Activated T-cell treated with anti-CD3 and anti-CD28 coated beads, Interleukin-2, amount 50 U/mL, for 4 hours (primary cell): ENCODE measurements around the gene GRIN2A. TPM values are rescaled to one million over a fixed set of nuclear protein-coding genes. Genes with fewer than 3 reads are reported as not detected.

Experiments used
- ATAC-seq, 2 donors: fragments of 200-7000 bp; cut with Tn5 transposase; one replicate each; pipeline ENCODE4 v1.10.0; 2021
- DNase-seq: peaks from one replicate; pipeline ENCODE4 v3.0.0-alpha.2; 2020
- H3K27me3 Mint-ChIP-seq: one replicate; pipeline ENCODE4 v1.8.0; 2021; ENCODE audit warnings: low read depth, mixed read lengths
- H3K36me3 Mint-ChIP-seq: one replicate; pipeline ENCODE4 v1.8.0; 2022; ENCODE audit warnings: mixed read lengths; ENCODE audit not compliant: insufficient read depth
- H3K4me1 Mint-ChIP-seq: one replicate; pipeline ENCODE4 v1.8.0; 2021; ENCODE audit warnings: low read depth, mixed read lengths
- H3K4me3 Mint-ChIP-seq: one replicate; pipeline ENCODE4 v1.8.0; 2021; ENCODE audit warnings: mild to moderate bottlenecking, moderate library complexity, mixed read lengths
- H3K9me3 Mint-ChIP-seq: one replicate; pipeline ENCODE4 v1.8.0; 2021; ENCODE audit warnings: mixed read lengths
- total RNA-seq, 3 donors: library from RNA; stranded (reverse); gene quantifications; one replicate each; pipeline ENCODE4 v1.2.1, GENCODE V29; 2021

GRIN2A gene
- not detected for total RNA-seq

DNA sequence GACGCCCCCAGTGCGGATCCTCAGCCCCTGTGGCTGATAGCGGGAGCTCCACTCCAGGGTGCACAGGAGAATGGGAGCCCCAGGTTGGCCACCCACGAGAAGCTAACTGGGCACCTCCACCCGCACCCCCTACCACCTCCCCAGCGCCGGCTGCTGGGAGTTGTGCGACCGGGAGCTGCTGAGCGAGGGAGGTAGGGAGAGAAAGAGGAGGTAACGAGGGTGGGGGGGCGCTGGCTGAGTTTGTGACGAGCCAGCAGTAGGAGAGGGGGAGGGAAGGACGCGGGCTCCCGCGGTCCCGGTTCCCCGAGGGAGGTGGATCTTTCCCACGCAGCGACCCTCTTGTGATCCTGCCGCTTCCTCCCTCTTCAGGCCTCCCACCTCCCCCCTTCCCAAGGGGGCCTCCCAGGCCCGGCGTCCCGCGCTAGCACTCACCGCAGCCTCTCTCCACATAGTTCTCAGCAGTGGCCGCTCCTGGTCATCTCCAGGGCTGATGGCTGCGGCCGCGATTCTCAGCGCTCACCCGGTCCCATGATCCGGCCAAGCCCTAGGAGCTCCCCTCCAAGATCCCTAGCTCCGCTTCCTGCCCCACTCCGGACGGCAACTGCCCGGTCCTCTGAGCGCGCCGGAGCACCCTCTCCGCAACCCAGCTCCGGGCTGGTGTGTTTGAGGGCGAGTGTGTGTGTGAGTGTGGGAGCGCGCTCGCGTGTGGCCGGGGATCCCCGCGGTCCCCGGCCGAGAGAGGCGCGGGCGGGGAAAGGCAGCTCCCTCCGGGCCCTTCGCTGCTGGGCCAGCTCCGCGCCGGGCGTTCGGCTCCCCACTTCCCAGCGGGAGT, at the start of gene GRIN2A:
Gene GRIN2A, minus strand, starts transcription at position 207 of the 832 bp plus-strand sequence. CDS start 2,017 bp downstream, outside the sequence.
- no peak for ATAC-seq
- Mint-ChIP-seq H3K36me3 (no peaks in the 10 kb centered on the region), H3K4me3 (no peak within 1 kb of the TSS), H3K27me3 (peaks cover 54% of the 10 kb centered on the region), H3K4me1 (peaks cover 14% of the 10 kb centered on the region), H3K9me3 (no peaks in the 10 kb centered on the region)
- DNase-seq, result no peak

DNA sequence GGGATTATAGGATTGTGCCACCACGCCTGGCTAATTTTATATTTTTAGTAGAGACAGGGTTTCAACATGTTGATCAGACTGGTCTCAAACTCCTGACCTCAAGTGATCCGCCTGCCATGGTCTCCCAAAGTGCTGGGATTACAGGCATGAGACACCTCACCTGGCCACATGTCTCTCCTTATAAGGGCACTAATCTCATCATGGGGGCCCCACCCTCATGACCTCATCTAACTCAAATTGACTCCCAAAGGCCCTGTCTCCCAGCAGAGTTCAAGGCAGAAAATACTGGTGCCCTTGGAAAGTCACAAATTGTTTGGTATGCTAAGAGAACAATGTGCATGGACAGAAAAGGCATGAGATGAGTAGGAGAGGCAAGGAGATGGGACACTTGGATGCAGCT, 49.3 kb upstream of the GRIN2A start:
- Mint-ChIP-seq H3K9me3 (peaks cover 10% of the 10 kb centered on the region), H3K4me1 (no peaks in the 10 kb centered on the region), H3K4me3 (no peak overlapping the region), H3K27me3 (peaks cover 12% of the 10 kb centered on the region), H3K36me3 (no peaks in the 10 kb centered on the region)
- ATAC-seq (no peak), DNase-seq (no peak)

DNA sequence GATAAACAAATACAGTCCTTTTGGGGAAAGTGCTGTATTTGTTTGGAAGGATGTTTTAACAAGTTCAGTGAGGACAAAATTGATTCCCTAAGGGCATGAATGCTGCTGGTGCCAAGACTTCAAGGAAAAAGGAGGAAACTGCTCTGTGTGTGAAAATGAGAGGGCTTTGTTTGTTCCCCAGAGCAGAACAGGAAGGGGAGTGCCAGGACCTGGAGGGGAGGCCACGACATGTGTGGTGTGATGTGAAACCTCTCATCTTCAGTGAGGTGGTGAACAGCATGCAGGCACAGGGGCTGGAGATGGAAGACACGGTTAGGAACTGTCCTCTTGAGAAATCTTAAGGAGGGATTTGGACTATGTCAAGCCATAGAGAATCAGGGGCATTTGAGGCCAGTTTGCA, 46.6 kb upstream of the GRIN2A start:
- peaks cover 10% of the 10 kb centered on the region for H3K9me3 Mint-ChIP-seq
- no peaks in the 10 kb centered on the region for H3K36me3 Mint-ChIP-seq
- no peak for ATAC-seq
- H3K4me1 Mint-ChIP-seq, result no peaks in the 10 kb centered on the region
- H3K4me3 Mint-ChIP-seq, result no peak overlapping the region
- DNase-seq, result no peak
- H3K27me3 Mint-ChIP-seq, result peaks cover 13% of the 10 kb centered on the region

DNA sequence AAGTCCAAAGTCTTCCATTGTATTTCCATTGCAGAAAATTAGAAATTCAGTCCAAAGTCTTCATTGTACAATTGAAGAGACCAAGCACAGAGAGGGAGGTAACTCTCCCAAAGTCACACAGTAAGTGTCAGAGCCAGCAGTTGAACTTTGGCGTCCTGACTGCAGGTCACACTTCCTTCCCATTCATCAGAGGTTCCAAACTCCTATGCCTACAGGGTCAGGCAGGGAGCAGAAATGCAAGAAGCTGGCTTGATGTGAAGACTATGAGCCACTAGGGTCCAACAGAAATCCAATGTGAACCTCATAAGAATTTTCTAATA, 44.7 kb upstream of the GRIN2A start:
- DNase-seq (no peak), ATAC-seq (no peak)
- no peak overlapping the region for H3K4me3 Mint-ChIP-seq
- H3K9me3 Mint-ChIP-seq, result peaks cover 6% of the 10 kb centered on the region
- H3K27me3 Mint-ChIP-seq, result peaks cover 16% of the 10 kb centered on the region
- no peaks in the 10 kb centered on the region for H3K36me3 Mint-ChIP-seq
- H3K4me1 Mint-ChIP-seq, result no peaks in the 10 kb centered on the region

DNA sequence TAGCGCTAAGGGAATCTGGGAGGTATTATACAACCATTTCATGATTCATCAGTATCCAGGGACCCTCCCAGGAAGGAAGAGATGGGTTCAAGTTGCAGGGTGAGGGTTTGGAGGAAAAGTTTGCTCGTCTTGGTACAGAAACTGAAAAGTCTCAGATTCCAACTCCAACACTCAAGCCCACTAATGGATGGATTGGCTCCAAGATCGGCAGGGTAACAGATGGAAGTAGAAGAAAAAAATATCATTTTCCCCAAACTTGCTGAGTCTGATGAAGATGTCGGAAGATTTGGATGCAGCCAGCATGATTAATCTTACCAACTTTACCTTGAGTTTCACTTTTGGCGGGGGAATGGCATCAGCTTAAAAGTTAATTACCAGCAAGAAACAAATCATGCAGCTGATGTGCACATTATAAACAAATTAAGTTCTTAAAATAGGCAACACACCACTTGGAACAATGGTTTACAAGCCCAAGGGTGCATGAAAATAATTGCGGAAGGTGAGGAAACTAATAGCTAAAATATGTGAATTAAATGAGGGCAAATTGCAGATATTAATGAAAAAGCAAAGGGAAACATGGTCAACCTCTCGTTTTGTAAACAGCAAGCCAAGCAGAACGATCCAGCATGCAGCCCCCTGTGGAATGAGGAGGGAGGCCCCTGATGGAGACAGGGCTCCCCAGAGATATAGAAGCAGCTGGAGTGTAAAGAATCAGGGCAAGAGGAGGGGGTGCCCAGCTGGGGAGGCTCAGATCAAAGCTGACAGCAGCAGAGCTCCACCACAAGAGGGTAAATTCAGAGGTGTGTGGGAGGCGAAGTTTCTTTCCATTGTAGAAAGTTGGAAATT, 44.1 kb upstream of the GRIN2A start:
- Mint-ChIP-seq H3K27me3 (peaks cover 17% of the 10 kb centered on the region), H3K4me1 (no peaks in the 10 kb centered on the region), H3K9me3 (peaks cover 6% of the 10 kb centered on the region), H3K36me3 (no peaks in the 10 kb centered on the region), H3K4me3 (no peak overlapping the region)
- ATAC-seq (no peak), DNase-seq (no peak)

DNA sequence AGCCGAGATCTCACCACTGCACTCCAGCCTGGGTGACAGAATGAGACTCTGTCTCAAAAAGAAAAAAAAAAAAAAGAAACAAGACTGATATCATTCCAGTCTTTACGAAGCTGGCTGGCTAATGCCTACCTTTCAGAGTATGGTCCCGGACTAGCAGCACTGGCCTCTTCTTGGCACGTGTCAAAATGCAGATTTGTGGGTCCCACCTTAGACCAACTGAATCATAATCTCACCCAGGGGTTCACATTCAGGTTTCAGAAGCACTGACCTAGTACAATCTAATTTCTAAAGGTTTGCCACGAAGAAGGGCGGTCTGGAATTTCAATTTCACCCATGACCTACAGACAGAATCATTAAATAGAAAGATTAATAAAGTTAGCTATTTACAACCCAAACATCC, 43.4 kb upstream of the GRIN2A start:
- no peaks in the 10 kb centered on the region for H3K36me3 Mint-ChIP-seq
- DNase-seq, result no peak
- peaks cover under 1% of the 10 kb centered on the region for H3K9me3 Mint-ChIP-seq
- ATAC-seq, result no peak
- no peaks in the 10 kb centered on the region for H3K4me1 Mint-ChIP-seq
- H3K27me3 Mint-ChIP-seq, result peaks cover 17% of the 10 kb centered on the region
- no peak overlapping the region for H3K4me3 Mint-ChIP-seq

DNA sequence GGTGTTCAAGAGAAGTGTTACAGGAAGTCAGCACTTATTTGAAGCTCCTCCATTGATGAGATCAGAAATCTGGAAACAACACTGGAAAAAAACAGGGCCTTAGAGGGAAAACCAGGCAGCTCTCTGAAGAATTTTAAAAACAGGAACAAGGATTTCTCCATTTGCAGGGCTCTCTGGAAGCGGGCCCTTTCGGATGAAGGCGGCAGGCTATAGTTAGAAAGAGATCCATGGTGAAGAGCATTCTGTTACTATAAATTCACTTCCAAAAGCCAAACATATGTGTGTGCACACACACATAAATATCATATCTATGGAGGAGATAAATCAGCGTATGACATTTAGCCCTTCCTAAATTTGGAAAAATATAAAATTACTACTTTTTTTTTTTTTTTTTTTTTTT, 42.6 kb upstream of the GRIN2A start:
- ATAC-seq (no peak), DNase-seq (no peak)
- no peak overlapping the region for H3K4me3 Mint-ChIP-seq
- H3K9me3 Mint-ChIP-seq, result no peaks in the 10 kb centered on the region
- peaks cover 18% of the 10 kb centered on the region for H3K27me3 Mint-ChIP-seq
- H3K4me1 Mint-ChIP-seq, result no peaks in the 10 kb centered on the region
- H3K36me3 Mint-ChIP-seq, result no peaks in the 10 kb centered on the region

DNA sequence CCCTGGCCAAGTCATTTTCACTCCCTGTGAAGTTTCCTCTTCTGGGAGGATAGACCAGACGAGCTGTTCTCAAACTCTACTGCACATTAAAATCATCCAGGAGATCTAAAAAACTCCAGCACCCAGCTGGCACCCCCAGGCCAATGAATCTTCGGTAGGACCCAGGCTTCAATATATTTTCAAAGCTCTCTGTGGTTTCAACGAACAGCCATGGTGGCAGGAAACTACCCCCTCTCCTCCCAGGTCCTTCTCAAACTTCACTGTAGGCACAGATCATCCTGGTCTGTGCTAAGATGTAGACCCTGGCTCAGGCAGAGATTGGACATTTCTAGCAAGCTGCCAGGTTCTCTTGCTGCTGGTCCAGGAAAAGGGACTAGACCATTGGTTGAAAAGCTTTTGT, 38.7 kb upstream of the GRIN2A start:
- DNase-seq, result no peak
- Mint-ChIP-seq H3K4me1 (no peaks in the 10 kb centered on the region), H3K36me3 (no peaks in the 10 kb centered on the region), H3K27me3 (peaks cover 20% of the 10 kb centered on the region), H3K9me3 (no peaks in the 10 kb centered on the region), H3K4me3 (no peak overlapping the region)
- ATAC-seq, result no peak

DNA sequence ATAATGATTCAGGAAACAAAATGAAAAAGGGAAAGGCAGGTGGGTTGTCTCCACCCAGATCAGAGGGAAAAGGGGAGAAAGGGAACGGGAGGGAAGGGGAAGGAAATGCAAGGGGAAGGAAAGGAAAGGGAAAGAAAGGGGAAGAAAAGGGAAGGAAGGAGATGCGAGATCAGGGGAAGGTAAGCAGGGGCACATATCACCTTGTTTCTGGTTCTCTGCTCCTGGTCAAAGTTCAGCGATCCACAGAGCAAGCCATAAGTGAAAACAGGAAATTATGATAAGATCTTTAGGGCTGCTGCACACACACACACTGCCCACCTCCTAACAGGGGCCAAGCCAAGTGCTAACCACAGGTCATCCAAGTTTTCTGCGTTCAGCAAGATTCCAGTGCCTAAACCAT, 37.5 kb upstream of the GRIN2A start:
- no peaks in the 10 kb centered on the region for H3K36me3 Mint-ChIP-seq
- no peaks in the 10 kb centered on the region for H3K4me1 Mint-ChIP-seq
- no peak for DNase-seq
- H3K4me3 Mint-ChIP-seq, result no peak overlapping the region
- H3K27me3 Mint-ChIP-seq, result peaks cover 18% of the 10 kb centered on the region
- ATAC-seq, result no peak
- no peaks in the 10 kb centered on the region for H3K9me3 Mint-ChIP-seq

DNA sequence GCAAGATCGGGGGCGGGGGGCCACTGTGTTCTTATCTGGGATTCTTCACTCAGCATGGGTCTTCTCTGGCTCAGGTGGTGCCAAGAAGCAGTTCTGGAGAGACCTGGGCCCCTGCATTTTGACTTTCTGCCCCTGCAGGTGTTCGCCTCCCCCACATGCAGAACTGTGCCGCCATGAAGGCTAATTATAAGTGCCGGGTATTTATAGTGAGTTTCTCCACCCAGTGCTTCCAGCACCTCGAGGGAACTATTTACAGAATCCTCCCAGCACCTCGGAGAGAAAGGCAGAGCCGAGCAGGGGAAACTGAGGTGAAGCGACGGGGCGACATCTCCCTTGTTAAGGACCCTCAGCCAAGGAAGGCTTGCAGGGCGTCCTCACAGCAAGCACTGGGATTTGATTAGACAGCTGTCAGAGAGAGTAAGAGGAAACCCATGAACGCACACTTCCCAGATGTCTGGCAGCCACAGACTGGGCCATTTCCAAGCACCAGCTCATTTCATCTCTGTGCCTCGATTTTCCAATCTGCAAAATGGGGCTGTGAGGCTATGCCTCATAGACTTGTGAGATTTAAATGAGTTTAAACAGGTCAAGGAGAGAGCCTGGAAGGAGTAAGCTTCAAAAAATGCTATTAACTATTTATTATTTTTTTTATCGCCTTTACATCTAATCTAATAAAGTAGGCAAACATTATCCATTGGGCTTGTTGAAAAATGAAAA, 36.4 kb upstream of the GRIN2A start:
- DNase-seq, result no peak
- Mint-ChIP-seq H3K4me3 (no peak overlapping the region), H3K27me3 (peaks cover 16% of the 10 kb centered on the region), H3K9me3 (no peaks in the 10 kb centered on the region), H3K36me3 (no peaks in the 10 kb centered on the region), H3K4me1 (no peaks in the 10 kb centered on the region)
- ATAC-seq, result no peak

DNA sequence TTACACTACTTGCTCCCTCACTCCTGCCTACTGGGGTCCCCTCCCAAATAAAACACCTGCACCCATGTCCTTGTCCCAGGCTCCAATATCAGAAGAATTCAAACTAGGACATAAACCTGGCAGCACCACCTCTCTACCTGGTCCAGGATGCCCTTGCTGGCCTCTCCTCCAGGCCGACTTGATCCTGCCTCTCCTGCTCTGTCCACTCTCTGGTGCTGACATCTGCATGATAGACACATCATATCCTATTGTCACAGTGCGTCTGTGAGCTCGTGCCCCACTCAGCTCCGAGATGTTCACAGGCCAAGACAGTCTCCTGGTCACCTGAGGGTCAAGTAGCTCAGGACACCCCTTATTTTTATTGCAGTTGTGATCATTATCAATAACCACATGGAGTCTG, 31.5 kb upstream of the GRIN2A start:
- H3K4me3 Mint-ChIP-seq, result no peak overlapping the region
- no peaks in the 10 kb centered on the region for H3K9me3 Mint-ChIP-seq
- H3K4me1 Mint-ChIP-seq, result no peaks in the 10 kb centered on the region
- no peak for DNase-seq
- ATAC-seq, result no peak
- no peaks in the 10 kb centered on the region for H3K36me3 Mint-ChIP-seq
- H3K27me3 Mint-ChIP-seq, result peaks cover 19% of the 10 kb centered on the region

DNA sequence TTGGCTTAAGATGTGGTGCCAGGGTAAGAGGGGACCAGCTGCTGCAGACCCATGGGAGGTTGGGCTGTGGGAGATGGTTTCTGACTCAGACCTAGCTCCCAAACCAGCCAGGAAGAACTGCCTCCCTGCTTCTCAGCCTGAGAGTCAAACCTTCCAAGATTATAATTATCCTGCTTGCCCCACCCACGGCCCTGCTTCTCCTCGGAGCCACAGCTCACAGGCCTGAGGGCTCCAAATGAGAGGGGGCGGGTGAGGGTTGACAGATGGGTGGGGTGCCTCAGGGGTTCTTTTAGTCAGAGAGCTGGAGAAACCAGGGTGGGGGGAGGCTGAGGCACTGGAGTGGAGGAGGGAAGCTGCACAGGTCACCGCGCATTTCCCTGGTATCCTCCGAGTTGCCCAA, 28.7 kb upstream of the GRIN2A start:
- Mint-ChIP-seq H3K4me1 (no peaks in the 10 kb centered on the region), H3K4me3 (no peak overlapping the region), H3K9me3 (no peaks in the 10 kb centered on the region), H3K36me3 (no peaks in the 10 kb centered on the region), H3K27me3 (peaks cover 17% of the 10 kb centered on the region)
- DNase-seq (no peak), ATAC-seq (no peak)

DNA sequence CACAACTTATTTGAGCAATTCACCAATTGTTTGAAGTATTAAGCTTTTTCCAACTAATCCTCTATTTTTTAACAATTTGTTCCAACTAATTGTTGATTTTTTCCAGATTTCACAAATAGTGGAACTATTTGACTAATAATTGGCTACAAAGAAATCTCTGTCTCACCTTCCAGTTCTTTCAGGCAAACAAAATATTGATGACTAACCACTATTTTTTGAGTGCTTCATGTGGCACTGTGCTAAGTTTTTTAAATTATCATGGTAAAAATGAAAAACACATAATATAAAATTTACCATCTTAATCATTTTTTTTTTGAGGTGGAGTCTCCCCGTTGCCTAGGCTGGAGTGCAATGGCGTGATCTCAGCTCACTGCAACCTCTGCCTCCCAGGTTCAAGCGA, 24.6 kb upstream of the GRIN2A start:
- no peaks in the 10 kb centered on the region for H3K9me3 Mint-ChIP-seq
- DNase-seq (no peak), ATAC-seq (no peak)
- H3K27me3 Mint-ChIP-seq, result peaks cover 13% of the 10 kb centered on the region
- no peak overlapping the region for H3K4me3 Mint-ChIP-seq
- no peaks in the 10 kb centered on the region for H3K4me1 Mint-ChIP-seq
- no peaks in the 10 kb centered on the region for H3K36me3 Mint-ChIP-seq

DNA sequence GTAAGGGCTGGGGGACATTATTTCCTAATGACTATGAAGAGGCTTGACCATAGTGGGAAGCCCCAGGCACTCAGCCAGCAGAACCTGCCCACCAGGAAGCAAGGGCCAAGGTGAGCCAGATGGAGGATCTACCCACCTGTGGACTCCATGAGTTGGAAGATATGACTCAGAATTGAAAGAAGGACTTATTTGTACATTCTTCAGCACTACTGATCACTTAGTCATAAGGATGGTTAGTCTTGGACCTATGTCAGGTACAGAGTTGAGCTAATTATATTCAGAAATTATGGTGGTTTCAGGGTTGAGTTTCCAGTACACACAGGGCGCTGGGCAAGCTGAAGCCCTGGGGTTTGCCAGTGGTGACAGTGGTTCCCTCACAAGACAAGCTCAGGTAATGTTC, 24.0 kb upstream of the GRIN2A start:
- Mint-ChIP-seq H3K4me3 (no peak overlapping the region), H3K9me3 (no peaks in the 10 kb centered on the region), H3K36me3 (no peaks in the 10 kb centered on the region), H3K27me3 (peaks cover 10% of the 10 kb centered on the region), H3K4me1 (no peaks in the 10 kb centered on the region)
- DNase-seq (no peak), ATAC-seq (no peak)
